Chondrocyte (in vitro differentiated cells): ENCODE results near the gene FREM2. TPM values are rescaled to one million over a fixed set of nuclear protein-coding genes. Genes with fewer than 3 reads are reported as not detected.

Experiments used
- DNase-seq: peaks from one replicate; pipeline ENCODE4 v3.0.0; 2021; ENCODE audit warnings: mixed read lengths, low spot score
- H3K27ac Mint-ChIP-seq: one replicate; pipeline ENCODE4 v1.8.0; 2021; ENCODE audit warnings: mild to moderate bottlenecking, moderate library complexity, mixed read lengths; ENCODE audit not compliant: unreplicated experiment
- H3K27me3 Mint-ChIP-seq: 2 replicates; pipeline ENCODE4 v1.8.0; 2021; ENCODE audit warnings: low read depth, mixed read lengths
- H3K36me3 Mint-ChIP-seq: 2 replicates; pipeline ENCODE4 v1.8.0; 2021; ENCODE audit warnings: low read depth, mixed read lengths
- H3K4me1 Mint-ChIP-seq: 2 replicates; pipeline ENCODE4 v1.8.0; 2021; ENCODE audit warnings: low read depth, mild to moderate bottlenecking, mixed read lengths
- H3K4me3 Mint-ChIP-seq: one replicate; pipeline ENCODE4 v1.8.0; 2021; ENCODE audit warnings: mild to moderate bottlenecking, moderate library complexity, mixed read lengths; ENCODE audit not compliant: unreplicated experiment
- H3K9me3 Mint-ChIP-seq: 2 replicates; pipeline ENCODE4 v1.8.0; 2021; ENCODE audit warnings: low read depth, mixed read lengths
- CTCF ChIP-seq: fragments of 200-600 bp; sonication (generic); IDR thresholded peaks from 2 replicates; pipeline ENCODE4 v1.5.0; 2021; ENCODE audit warnings: antibody characterized with exemption, mild to moderate bottlenecking, moderate library complexity
- total RNA-seq: library from RNA; stranded (reverse); gene quantifications from 3 replicates; pipeline ENCODE4 v1.2.1, GENCODE V29; 2021

Gene FREM2
- total RNA-seq, 1 donor from 2014 or later = 0.07 TPM

GRCh38 chr13:38844581-38844980 lies 157.7 kb downstream of the FREM2 start:
- no peaks in the 10 kb centered on the region for H3K4me1 Mint-ChIP-seq
- no peak for DNase-seq
- no peaks in the 10 kb centered on the region for H3K27me3 Mint-ChIP-seq
- no peaks in the 10 kb centered on the region for H3K36me3 Mint-ChIP-seq
- H3K27ac Mint-ChIP-seq = no peak overlapping the region
- H3K4me3 Mint-ChIP-seq = no peak overlapping the region
- H3K9me3 Mint-ChIP-seq = no peaks in the 10 kb centered on the region
- no peak for TF ChIP-seq CTCF

GRCh38 chr13:38848360-38848759 lies 161.5 kb downstream of the FREM2 start:
- TF ChIP-seq CTCF = no peak
- no peaks in the 10 kb centered on the region for H3K9me3 Mint-ChIP-seq

GRCh38 chr13:38849315-38849714 lies 162.4 kb downstream of the FREM2 start:
- no peak for TF ChIP-seq CTCF
- no peaks in the 10 kb centered on the region for H3K27me3 Mint-ChIP-seq
- no peak overlapping the region for H3K27ac Mint-ChIP-seq
- no peaks in the 10 kb centered on the region for H3K9me3 Mint-ChIP-seq
- no peak overlapping the region for H3K4me3 Mint-ChIP-seq
- no peaks in the 10 kb centered on the region for H3K36me3 Mint-ChIP-seq
- H3K4me1 Mint-ChIP-seq = no peaks in the 10 kb centered on the region
- DNase-seq = no peak

More at GRCh38 chr13:38848360-38848759, 161.5 kb downstream of the FREM2 start:
- no peak overlapping the region for H3K4me3 Mint-ChIP-seq
- H3K27ac Mint-ChIP-seq = no peak overlapping the region
- no peaks in the 10 kb centered on the region for H3K36me3 Mint-ChIP-seq
- no peak for DNase-seq
- H3K4me1 Mint-ChIP-seq = no peaks in the 10 kb centered on the region
- no peaks in the 10 kb centered on the region for H3K27me3 Mint-ChIP-seq

- Mint-ChIP-seq H3K36me3 (no peaks in the 10 kb centered on the region), H3K4me3 (no peak overlapping the region), H3K4me1 (no peaks in the 10 kb centered on the region), H3K27ac (no peak overlapping the region), H3K27me3 (no peaks in the 10 kb centered on the region), H3K9me3 (no peaks in the 10 kb centered on the region)
- no peak for DNase-seq
- no peak for TF ChIP-seq CTCF
Observed at GRCh38 chr13:38850868-38851626, 164.2 kb downstream of the FREM2 start.

GRCh38 chr13:38854226-38854625 lies 167.3 kb downstream of the FREM2 start:
- Mint-ChIP-seq H3K4me3 (no peak overlapping the region), H3K4me1 (no peaks in the 10 kb centered on the region), H3K27ac (no peak overlapping the region), H3K36me3 (no peaks in the 10 kb centered on the region), H3K27me3 (no peaks in the 10 kb centered on the region), H3K9me3 (no peaks in the 10 kb centered on the region)
- no peak for TF ChIP-seq CTCF
- no peak for DNase-seq
